ENCODE measurements around the gene SH3RF1. TPM values are rescaled to one million over a fixed set of nuclear protein-coding genes. Genes with fewer than 3 reads are reported as not detected.

The SH3RF1 gene
- total RNA-seq, 2 experiments from 2014 or later: 0.54 to 0.87 TPM

GRCh38 chr4:169120624-169121023 lies 150.1 kb downstream of the SH3RF1 start:
- no peaks in the 10 kb centered on the region for H3K9me3 Mint-ChIP-seq
- DNase-seq: no peak
- no peaks in the 10 kb centered on the region for H3K27me3 Mint-ChIP-seq
- H3K27ac Mint-ChIP-seq: no peak overlapping the region
- no peak overlapping the region for H3K4me3 Mint-ChIP-seq
- H3K36me3 Mint-ChIP-seq: no peaks in the 10 kb centered on the region
- H3K4me1 Mint-ChIP-seq: no peaks in the 10 kb centered on the region

- H3K36me3 Mint-ChIP-seq: no peaks in the 10 kb centered on the region
- no peaks in the 10 kb centered on the region for H3K27me3 Mint-ChIP-seq
- DNase-seq: no peak
- no peaks in the 10 kb centered on the region for H3K9me3 Mint-ChIP-seq
- no peak overlapping the region for H3K4me3 Mint-ChIP-seq
- H3K4me1 Mint-ChIP-seq: no peaks in the 10 kb centered on the region
- no peak overlapping the region for H3K27ac Mint-ChIP-seq
Measured at GRCh38 chr4:169119536-169119935, 151.2 kb downstream of the SH3RF1 start.

GRCh38 chr4:169117591-169118081 lies 153.1 kb downstream of the SH3RF1 start:
- Mint-ChIP-seq H3K27me3 (no peaks in the 10 kb centered on the region), H3K9me3 (no peaks in the 10 kb centered on the region)
- no peak for DNase-seq

GRCh38 chr4:169116270-169116901 lies 154.4 kb downstream of the SH3RF1 start:
- Mint-ChIP-seq H3K27me3 (no peaks in the 10 kb centered on the region), H3K9me3 (no peaks in the 10 kb centered on the region), H3K4me1 (no peaks in the 10 kb centered on the region), H3K27ac (no peak overlapping the region), H3K36me3 (no peaks in the 10 kb centered on the region), H3K4me3 (no peak overlapping the region)
- no peak for DNase-seq

More at GRCh38 chr4:169117591-169118081, 153.1 kb downstream of the SH3RF1 start:
- no peaks in the 10 kb centered on the region for H3K4me1 Mint-ChIP-seq
- no peak overlapping the region for H3K4me3 Mint-ChIP-seq
- H3K27ac Mint-ChIP-seq: no peak overlapping the region
- H3K36me3 Mint-ChIP-seq: no peaks in the 10 kb centered on the region

- Mint-ChIP-seq H3K4me1 (no peaks in the 10 kb centered on the region), H3K4me3 (no peak overlapping the region), H3K36me3 (no peaks in the 10 kb centered on the region), H3K27ac (no peak overlapping the region), H3K9me3 (no peaks in the 10 kb centered on the region), H3K27me3 (no peaks in the 10 kb centered on the region)
- no peak for DNase-seq
Measured at GRCh38 chr4:169115897-169116254, 154.9 kb downstream of the SH3RF1 start.

- Mint-ChIP-seq H3K9me3 (no peaks in the 10 kb centered on the region), H3K27ac (no peak overlapping the region), H3K4me3 (no peak overlapping the region), H3K36me3 (no peaks in the 10 kb centered on the region), H3K4me1 (no peaks in the 10 kb centered on the region), H3K27me3 (no peaks in the 10 kb centered on the region)
- DNase-seq: no peak
Measured at GRCh38 chr4:169115144-169115896, 155.4 kb downstream of the SH3RF1 start.

- Mint-ChIP-seq H3K4me1 (no peaks in the 10 kb centered on the region), H3K36me3 (no peaks in the 10 kb centered on the region), H3K4me3 (no peak overlapping the region), H3K9me3 (no peaks in the 10 kb centered on the region), H3K27ac (no peak overlapping the region), H3K27me3 (no peaks in the 10 kb centered on the region)
- DNase-seq: no peak
Measured at GRCh38 chr4:169114341-169114974, 156.3 kb downstream of the SH3RF1 start.

- no peaks in the 10 kb centered on the region for H3K27me3 Mint-ChIP-seq
- no peaks in the 10 kb centered on the region for H3K36me3 Mint-ChIP-seq
- H3K4me1 Mint-ChIP-seq: no peaks in the 10 kb centered on the region
- H3K9me3 Mint-ChIP-seq: no peaks in the 10 kb centered on the region
- DNase-seq: no peak
- no peak overlapping the region for H3K4me3 Mint-ChIP-seq
- no peak overlapping the region for H3K27ac Mint-ChIP-seq
Measured at GRCh38 chr4:169110633-169111032, 160.1 kb downstream of the SH3RF1 start.

GRCh38 chr4:169109035-169109675 lies 161.6 kb downstream of the SH3RF1 start:
- DNase-seq: no peak
- no peaks in the 10 kb centered on the region for H3K36me3 Mint-ChIP-seq
- no peak overlapping the region for H3K27ac Mint-ChIP-seq
- H3K4me3 Mint-ChIP-seq: no peak overlapping the region
- H3K9me3 Mint-ChIP-seq: no peaks in the 10 kb centered on the region
- no peaks in the 10 kb centered on the region for H3K4me1 Mint-ChIP-seq
- H3K27me3 Mint-ChIP-seq: no peaks in the 10 kb centered on the region

GRCh38 chr4:169108303-169108702 lies 162.5 kb downstream of the SH3RF1 start:
- no peaks in the 10 kb centered on the region for H3K36me3 Mint-ChIP-seq
- DNase-seq: no peak
- no peak overlapping the region for H3K27ac Mint-ChIP-seq
- H3K4me1 Mint-ChIP-seq: no peaks in the 10 kb centered on the region
- no peaks in the 10 kb centered on the region for H3K9me3 Mint-ChIP-seq
- H3K27me3 Mint-ChIP-seq: peaks cover 3% of the 10 kb centered on the region
- no peak overlapping the region for H3K4me3 Mint-ChIP-seq

- no peaks in the 10 kb centered on the region for H3K36me3 Mint-ChIP-seq
- H3K4me1 Mint-ChIP-seq: no peaks in the 10 kb centered on the region
- no peak for DNase-seq
- no peaks in the 10 kb centered on the region for H3K9me3 Mint-ChIP-seq
- no peak overlapping the region for H3K4me3 Mint-ChIP-seq
- H3K27ac Mint-ChIP-seq: no peak overlapping the region
- H3K27me3 Mint-ChIP-seq: peaks cover 3% of the 10 kb centered on the region
Measured at GRCh38 chr4:169107528-169107927, 163.2 kb downstream of the SH3RF1 start.

GRCh38 chr4:169106696-169107229 lies 164.0 kb downstream of the SH3RF1 start:
- no peak for DNase-seq
- H3K9me3 Mint-ChIP-seq: no peaks in the 10 kb centered on the region
- no peaks in the 10 kb centered on the region for H3K36me3 Mint-ChIP-seq
- no peaks in the 10 kb centered on the region for H3K4me1 Mint-ChIP-seq
- peaks cover 3% of the 10 kb centered on the region for H3K27me3 Mint-ChIP-seq
- no peak overlapping the region for H3K27ac Mint-ChIP-seq
- H3K4me3 Mint-ChIP-seq: no peak overlapping the region

GRCh38 chr4:169105620-169106019 lies 165.1 kb downstream of the SH3RF1 start:
- Mint-ChIP-seq H3K4me1 (no peaks in the 10 kb centered on the region), H3K27ac (no peak overlapping the region), H3K4me3 (no peak overlapping the region), H3K27me3 (peaks cover 3% of the 10 kb centered on the region), H3K36me3 (no peaks in the 10 kb centered on the region), H3K9me3 (no peaks in the 10 kb centered on the region)
- no peak for DNase-seq

- no peak overlapping the region for H3K27ac Mint-ChIP-seq
- no peak overlapping the region for H3K4me3 Mint-ChIP-seq
- H3K9me3 Mint-ChIP-seq: no peaks in the 10 kb centered on the region
- no peak for DNase-seq
- H3K36me3 Mint-ChIP-seq: no peaks in the 10 kb centered on the region
- peaks cover 3% of the 10 kb centered on the region for H3K27me3 Mint-ChIP-seq
- H3K4me1 Mint-ChIP-seq: no peaks in the 10 kb centered on the region
Measured at GRCh38 chr4:169103966-169104412, 166.8 kb downstream of the SH3RF1 start.

- no peaks in the 10 kb centered on the region for H3K9me3 Mint-ChIP-seq
- DNase-seq: no peak
- H3K4me3 Mint-ChIP-seq: no peak overlapping the region
- H3K4me1 Mint-ChIP-seq: peaks cover 2% of the 10 kb centered on the region
- H3K27ac Mint-ChIP-seq: no peak overlapping the region
- H3K27me3 Mint-ChIP-seq: peaks cover 3% of the 10 kb centered on the region
- no peaks in the 10 kb centered on the region for H3K36me3 Mint-ChIP-seq
Measured at GRCh38 chr4:169102026-169102425, 168.7 kb downstream of the SH3RF1 start.
